Endothelial cell of umbilical vein (primary cell): Measurements from ENCODE around the gene PSG7.
"Not testable (repeated sequence)": the region's sequence is repeated elsewhere in the genome, so short reads cannot be mapped to it uniquely, and the experiment has no call there.

ENCODE experiments used
- EZH2 ChIP-seq: IDR thresholded peaks from 2 replicates; pipeline ENCODE4 v1.6.1; 2012; ENCODE audit warnings: borderline replicate concordance, low read depth, mild to moderate bottlenecking, moderate library complexity, low read length, inconsistent platforms; ENCODE audit not compliant: severe bottlenecking
- POLR2A ChIP-seq: IDR thresholded peaks from 2 replicates; pipeline ENCODE4 v1.6.1; 2012; ENCODE audit warnings: low read depth, mild to moderate bottlenecking, control low read depth, low read length
- TF ChIP-seq, protein P1 (sequence below): IDR thresholded peaks from 2 replicates; pipeline ENCODE4 v1.6.1; 2011; ENCODE audit not compliant: insufficient read depth, insufficient read length

DNA sequence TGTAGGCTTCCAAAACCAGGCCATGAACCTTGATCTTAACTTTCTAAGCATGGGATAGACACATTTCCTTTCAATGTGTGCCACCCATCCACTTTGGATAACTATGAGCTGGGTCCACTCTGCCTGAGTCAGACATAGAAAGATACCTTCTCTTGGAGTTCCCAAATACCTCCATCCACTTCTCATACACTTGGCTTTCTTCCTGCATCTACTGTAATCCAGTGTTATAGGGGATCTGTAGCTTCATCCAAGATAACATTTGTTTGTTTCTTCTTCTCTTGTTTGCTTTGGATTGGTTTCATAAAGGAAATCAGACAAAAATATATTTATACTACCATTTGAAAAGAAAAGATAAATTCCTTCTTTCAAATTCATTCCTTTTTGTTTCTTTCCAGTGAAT, 45.1 kb upstream of the PSG7 start:
- TF ChIP-seq EZH2, POLR2A: not testable (repeated sequence)
- TF ChIP-seq, protein P1, sequence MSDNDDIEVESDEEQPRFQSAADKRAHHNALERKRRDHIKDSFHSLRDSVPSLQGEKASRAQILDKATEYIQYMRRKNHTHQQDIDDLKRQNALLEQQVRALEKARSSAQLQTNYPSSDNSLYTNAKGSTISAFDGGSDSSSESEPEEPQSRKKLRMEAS, result not testable (repeated sequence)
